ENCODE measurements around the gene RIN1. TPM values are rescaled to one million over a fixed set of nuclear protein-coding genes. Genes with fewer than 3 reads are reported as not detected.

RIN1 gene
- total and polyA plus RNA-seq, 3 experiments from 2014 or later: 1.5 to 2.3 (median 1.7) TPM

GRCh38 chr11:66310324-66310723 lies 25.9 kb downstream of the RIN1 start:
- no peak overlapping the region for H3K27ac Mint-ChIP-seq
- peaks cover 0 to 3% of the 10 kb centered on the region in 2 donors for H3K27me3 Mint-ChIP-seq
- Histone ChIP-seq H3K9me3 (ENCODE audit: low read length) (no peaks in the 10 kb centered on the region), H3K4me3 (ENCODE audit: low read length) (no peak overlapping the region), H3K27ac (ENCODE audit: low read depth, low read length) (no peak overlapping the region), H3K36me3 (ENCODE audit: insufficient read depth, low read length) (no peaks in the 10 kb centered on the region), H3K27me3 (ENCODE audit: insufficient read depth, low read length, poor library complexity, severe bottlenecking) (no peaks in the 10 kb centered on the region), H3K4me1 (ENCODE audit: insufficient read depth, low read length) (peaks cover 30% of the 10 kb centered on the region)
- H3K4me3 Mint-ChIP-seq: no peak overlapping the region
- no peaks in the 10 kb centered on the region for H3K9me3 Mint-ChIP-seq
- DNase-seq: no peak
- H3K4me1 Mint-ChIP-seq: peaks cover 12 to 24% (median 20%) of the 10 kb centered on the region in 3 donors
- POLR2A ChIA-PET: no interaction called here
- peaks cover 0 to 1% (median 0%) of the 10 kb centered on the region in 3 donors for H3K36me3 Mint-ChIP-seq
- CTCF ChIA-PET: interaction anchor here (1.6 to 4.7 kb wide), 8 partner anchors 10 to 79 kb away, joined by 9 to 65 read pairs (median 46); partner anchors contain the start of gene RIN1

- H3K27me3 ChIP-seq (ENCODE audit: insufficient read depth, low read length, poor library complexity, severe bottlenecking): no peaks in the 10 kb centered on the region
- H3K27ac ChIP-seq (ENCODE audit: low read depth, low read length): no peak overlapping the region
- H3K4me3 Mint-ChIP-seq: peak overlapping the region in 1 of 7 donors; percentile 55
- POLR2A ChIA-PET: no interaction called here
- peaks cover 9 to 16% (median 15%) of the 10 kb centered on the region in 3 donors for H3K4me1 Mint-ChIP-seq
- H3K9me3 ChIP-seq (ENCODE audit: low read length): no peaks in the 10 kb centered on the region
- CTCF ChIA-PET: interaction anchor here (0.9 to 4.7 kb wide), 4 partner anchors 9 to 80 kb away, joined by 3 to 65 read pairs (median 42); no protein-coding TSS in a partner anchor
- no peaks in the 10 kb centered on the region for H3K9me3 Mint-ChIP-seq
- peaks cover 21% of the 10 kb centered on the region for H3K4me1 ChIP-seq (ENCODE audit: insufficient read depth, low read length)
- H3K36me3 Mint-ChIP-seq: peaks cover 0 to 1% (median 0%) of the 10 kb centered on the region in 3 donors
- H3K36me3 ChIP-seq (ENCODE audit: insufficient read depth, low read length): no peaks in the 10 kb centered on the region
- H3K27ac Mint-ChIP-seq: no peak overlapping the region
- DNase-seq: no peak
- H3K4me3 ChIP-seq (ENCODE audit: low read length): no peak overlapping the region
- H3K27me3 Mint-ChIP-seq: peaks cover 0 to 3% of the 10 kb centered on the region in 2 donors
Measured at GRCh38 chr11:66309475-66309874, 26.8 kb downstream of the RIN1 start.

- no peaks in the 10 kb centered on the region for H3K4me1 Mint-ChIP-seq
- H3K27me3 ChIP-seq (ENCODE audit: insufficient read depth, low read length, poor library complexity, severe bottlenecking): no peaks in the 10 kb centered on the region
- no peaks in the 10 kb centered on the region for H3K9me3 Mint-ChIP-seq
- no peaks in the 10 kb centered on the region for H3K9me3 ChIP-seq (ENCODE audit: low read length)
- ChIA-PET POLR2A (no interaction called here), CTCF (interaction anchor here (0.9 to 7.4 kb wide), 2 partner anchors 8 to 86 kb away, joined by 4 to 36 read pairs; no protein-coding TSS in a partner anchor)
- no peak overlapping the region for H3K27ac ChIP-seq (ENCODE audit: low read depth, low read length)
- no peaks in the 10 kb centered on the region for H3K27me3 Mint-ChIP-seq
- H3K36me3 Mint-ChIP-seq: no peaks in the 10 kb centered on the region
- H3K27ac Mint-ChIP-seq: peak overlapping the region in 1 of 8 donors; percentile 84
- no peak overlapping the region for H3K4me3 ChIP-seq (ENCODE audit: low read length)
- no peaks in the 10 kb centered on the region for H3K36me3 ChIP-seq (ENCODE audit: insufficient read depth, low read length)
- no peaks in the 10 kb centered on the region for H3K4me1 ChIP-seq (ENCODE audit: insufficient read depth, low read length)
- no peak for DNase-seq
- H3K4me3 Mint-ChIP-seq: no peak overlapping the region
Measured at GRCh38 chr11:66302656-66303055, 33.6 kb downstream of the RIN1 start.

GRCh38 chr11:66299186-66299585 lies 37.0 kb downstream of the RIN1 start:
- Mint-ChIP-seq H3K27ac (peak overlapping the region in 1 of 8 donors; percentile 44), H3K4me3 (no peak overlapping the region), H3K9me3 (no peaks in the 10 kb centered on the region), H3K4me1 (no peaks in the 10 kb centered on the region), H3K27me3 (peaks cover 3 to 4% of the 10 kb centered on the region in 2 donors), H3K36me3 (no peaks in the 10 kb centered on the region)
- Histone ChIP-seq H3K4me3 (ENCODE audit: low read length) (no peak overlapping the region), H3K27me3 (ENCODE audit: insufficient read depth, low read length, poor library complexity, severe bottlenecking) (no peaks in the 10 kb centered on the region), H3K4me1 (ENCODE audit: insufficient read depth, low read length) (no peaks in the 10 kb centered on the region), H3K36me3 (ENCODE audit: insufficient read depth, low read length) (no peaks in the 10 kb centered on the region), H3K27ac (ENCODE audit: low read depth, low read length) (no peak overlapping the region), H3K9me3 (ENCODE audit: low read length) (no peaks in the 10 kb centered on the region)
- ChIA-PET POLR2A (no interaction called here), CTCF (interaction anchor here (0.6 to 7.4 kb wide), 2 partner anchors 12 to 624 kb away, joined by 3 to 36 read pairs; no protein-coding TSS in a partner anchor)
- no peak for DNase-seq

- DNase-seq: no peak
- CTCF ChIA-PET: interaction anchor here (7.4 kb wide), 1 partner anchor 13 kb away, joined by 36 read pairs; no protein-coding TSS in a partner anchor
- Histone ChIP-seq H3K4me1 (ENCODE audit: insufficient read depth, low read length) (no peaks in the 10 kb centered on the region), H3K27ac (ENCODE audit: low read depth, low read length) (no peak overlapping the region), H3K36me3 (ENCODE audit: insufficient read depth, low read length) (no peaks in the 10 kb centered on the region), H3K4me3 (ENCODE audit: low read length) (no peak overlapping the region), H3K27me3 (ENCODE audit: insufficient read depth, low read length, poor library complexity, severe bottlenecking) (peaks cover 11% of the 10 kb centered on the region), H3K9me3 (ENCODE audit: low read length) (no peaks in the 10 kb centered on the region)
- peaks cover 0 to 3% (median 0%) of the 10 kb centered on the region in 3 donors for H3K36me3 Mint-ChIP-seq
- POLR2A ChIA-PET: no interaction called here
- H3K4me3 Mint-ChIP-seq: no peak overlapping the region
- peaks cover 12 to 15% of the 10 kb centered on the region in 2 donors for H3K27me3 Mint-ChIP-seq
- H3K9me3 Mint-ChIP-seq: no peaks in the 10 kb centered on the region
- peak overlapping the region in 1 of 8 donors; percentile 41 for H3K27ac Mint-ChIP-seq
- H3K4me1 Mint-ChIP-seq: peaks cover 3 to 4% (median 3%) of the 10 kb centered on the region in 3 donors
Measured at GRCh38 chr11:66297610-66298009, 38.6 kb downstream of the RIN1 start.

DNA sequence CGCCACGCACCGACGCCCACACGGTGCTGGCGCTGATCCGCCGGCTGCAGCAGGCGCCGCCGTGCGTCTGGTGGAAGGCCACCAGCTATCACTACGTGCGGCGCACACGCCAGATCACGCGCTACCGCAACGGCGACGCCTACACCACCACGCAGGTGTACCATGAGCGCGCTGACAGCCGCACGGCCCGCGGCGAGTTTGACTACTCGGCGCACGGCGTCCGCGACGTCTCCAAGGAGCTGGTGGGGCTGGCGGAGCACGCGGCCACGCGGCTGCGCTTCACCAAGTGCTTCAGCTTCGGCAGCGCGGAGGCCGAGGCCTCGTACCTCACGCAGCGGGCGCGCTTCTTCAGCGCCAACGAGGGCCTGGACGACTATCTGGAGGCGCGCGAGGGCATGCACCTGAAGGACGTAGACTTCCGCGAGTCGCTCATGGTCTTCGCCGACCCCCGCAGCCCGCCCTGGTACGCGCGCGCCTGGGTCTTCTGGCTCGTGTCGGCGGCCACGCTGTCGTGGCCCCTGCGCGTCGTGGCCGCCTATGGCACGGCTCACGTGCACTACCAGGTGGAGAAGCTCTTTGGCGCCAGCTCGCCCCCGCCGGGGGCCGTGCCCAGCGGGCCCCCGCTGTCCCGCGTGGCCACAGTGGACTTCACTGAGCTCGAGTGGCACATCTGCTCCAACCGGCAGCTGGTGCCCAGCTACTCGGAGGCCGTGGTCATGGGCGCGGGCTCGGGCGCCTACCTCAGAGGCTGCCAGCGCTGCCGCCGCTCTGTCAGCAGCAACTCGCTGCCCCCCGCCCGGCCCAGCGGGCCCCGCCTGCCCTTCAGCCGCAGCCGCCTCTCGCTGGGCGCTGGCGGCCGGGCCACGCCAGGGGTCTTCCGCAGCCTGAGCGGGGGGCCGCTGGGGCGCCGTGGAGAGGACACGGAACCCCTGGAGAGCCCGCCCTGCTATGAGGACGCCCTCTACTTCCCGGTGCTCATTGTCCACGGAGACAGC lies 41.3 kb downstream of the RIN1 start:
- Mint-ChIP-seq H3K9me3 (no peaks in the 10 kb centered on the region), H3K4me1 (peaks cover 14 to 18% (median 17%) of the 10 kb centered on the region in 3 donors), H3K36me3 (peaks cover 0 to 4% (median 0%) of the 10 kb centered on the region in 3 donors), H3K4me3 (no peak overlapping the region), H3K27ac (no peak overlapping the region), H3K27me3 (peaks cover 12 to 24% of the 10 kb centered on the region in 2 donors)
- Histone ChIP-seq H3K4me1 (ENCODE audit: insufficient read depth, low read length) (peaks cover 5% of the 10 kb centered on the region), H3K27me3 (ENCODE audit: insufficient read depth, low read length, poor library complexity, severe bottlenecking) (peaks cover 15% of the 10 kb centered on the region), H3K27ac (ENCODE audit: low read depth, low read length) (no peak overlapping the region), H3K4me3 (ENCODE audit: low read length) (no peak overlapping the region), H3K9me3 (ENCODE audit: low read length) (no peaks in the 10 kb centered on the region), H3K36me3 (ENCODE audit: insufficient read depth, low read length) (no peaks in the 10 kb centered on the region)
- CTCF ChIA-PET: interaction anchor here (1.2 kb wide), 1 partner anchor 17 kb away, joined by 3 read pairs; no protein-coding TSS in a partner anchor
- DNase-seq: no peak
- POLR2A ChIA-PET: interaction anchor here (0.5 kb wide), 1 partner anchor 96 kb away, joined by 4 read pairs; no protein-coding TSS in a partner anchor

DNA sequence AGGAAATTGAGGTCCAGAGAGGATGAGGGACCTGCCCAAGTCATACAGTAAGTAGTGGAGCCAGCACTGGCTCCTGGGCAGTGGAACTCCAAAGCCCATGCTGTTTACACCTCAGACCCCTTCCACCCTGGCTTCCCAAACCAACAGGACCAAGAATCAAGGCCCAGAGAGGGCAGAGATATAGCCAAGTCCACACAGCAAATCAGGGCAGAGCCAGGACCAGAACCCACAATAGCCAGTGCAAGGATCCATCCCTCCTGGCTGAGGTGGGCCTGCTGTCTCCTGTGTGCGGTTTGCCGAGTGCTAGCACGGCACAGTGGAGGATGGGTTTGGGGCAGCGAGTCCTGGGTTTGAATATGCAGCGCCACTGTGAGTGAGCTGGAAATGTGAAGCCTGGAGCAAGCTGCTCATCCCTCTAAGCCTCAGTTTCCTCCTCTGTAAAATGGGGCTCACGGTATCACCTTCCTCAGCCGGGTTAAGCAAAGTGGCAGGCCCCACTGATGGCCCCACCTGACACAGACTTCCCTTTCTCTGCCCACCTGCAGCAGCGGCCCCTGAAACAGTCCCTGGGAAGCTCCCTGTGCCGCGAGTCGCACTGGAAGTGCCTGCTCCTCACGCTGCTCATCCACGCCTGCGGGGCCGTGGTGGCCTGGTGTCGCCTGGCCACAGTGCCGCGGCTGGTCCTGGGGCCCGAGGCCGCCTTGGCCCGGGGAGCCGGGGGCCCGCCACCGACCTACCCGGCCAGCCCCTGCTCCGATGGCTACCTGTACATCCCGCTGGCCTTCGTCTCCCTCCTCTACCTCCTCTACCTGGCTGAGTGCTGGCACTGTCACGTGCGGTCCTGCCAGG lies 42.2 kb downstream of the RIN1 start:
- DNase-seq: no peak
- H3K4me3 Mint-ChIP-seq: peak overlapping the region in 1 of 7 donors; percentile 49
- H3K27ac Mint-ChIP-seq: no peak overlapping the region
- H3K9me3 Mint-ChIP-seq: no peaks in the 10 kb centered on the region
- Histone ChIP-seq H3K36me3 (ENCODE audit: insufficient read depth, low read length) (no peaks in the 10 kb centered on the region), H3K4me1 (ENCODE audit: insufficient read depth, low read length) (peaks cover 9% of the 10 kb centered on the region), H3K27me3 (ENCODE audit: insufficient read depth, low read length, poor library complexity, severe bottlenecking) (peaks cover 15% of the 10 kb centered on the region), H3K4me3 (ENCODE audit: low read length) (no peak overlapping the region), H3K9me3 (ENCODE audit: low read length) (no peaks in the 10 kb centered on the region), H3K27ac (ENCODE audit: low read depth, low read length) (no peak overlapping the region)
- peaks cover 0 to 4% (median 2%) of the 10 kb centered on the region in 3 donors for H3K36me3 Mint-ChIP-seq
- H3K27me3 Mint-ChIP-seq: peaks cover 14 to 24% of the 10 kb centered on the region in 2 donors
- CTCF ChIA-PET: no interaction called here
- POLR2A ChIA-PET: no interaction called here
- peaks cover 23 to 27% (median 26%) of the 10 kb centered on the region in 3 donors for H3K4me1 Mint-ChIP-seq

Data from CD8-positive, alpha-beta memory T cell (primary cell).